RWPE1 (cell line): ENCODE results near the gene PAX9.

Experiments used
- CTCF ChIA-PET: fragments of 350-600 bp; sonication (Branson Sonifier 250); formaldehyde crosslinking; extraction: SDS; loops from one replicate; lab custom pipeline; 2021; lab: Yijun Ruan, JAX
- POLR2A ChIA-PET: fragments of 400-600 bp; formaldehyde crosslinking; extraction: SDS; loops from one replicate; lab custom pipeline; 2020; ENCODE audit warnings: antibody characterized with exemption; ENCODE audit not compliant: low non-redundant PET; lab: Yijun Ruan, JAX
- DNase-seq: peaks from one replicate; pipeline ENCODE4 v3.0.0; 2012; ENCODE audit warnings: low spot score
- H3K27ac ChIP-seq: fragments of 450-650 bp; 2 replicates; pipeline ENCODE4 v1.5.1; 2017
- TF ChIP-seq, protein P1 (sequence below): fragments of 450-650 bp; conservative IDR thresholded peaks from 2 replicates; pipeline ENCODE4 v1.5.1; 2017; ENCODE audit warnings: low read depth, mild to moderate bottlenecking

Gene PAX9

DNA sequence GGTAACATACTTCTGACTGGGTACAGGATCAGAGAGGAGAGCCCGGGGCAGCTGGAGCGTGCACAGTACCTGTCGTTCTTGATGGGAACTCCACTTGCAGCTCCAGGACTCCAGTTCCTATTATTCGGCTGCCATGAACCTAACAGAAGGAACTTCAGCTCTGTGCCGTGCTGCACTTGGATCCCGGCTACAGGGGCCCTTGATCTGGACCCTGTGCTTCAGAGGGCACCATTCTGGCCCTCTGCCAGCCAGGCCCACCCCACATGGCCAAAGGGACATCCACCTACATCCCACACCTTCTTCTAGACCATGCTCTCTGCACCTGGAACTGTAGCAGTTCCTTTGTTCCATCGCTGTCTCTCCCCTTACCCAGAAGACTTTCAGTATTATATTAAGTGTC lies 58.2 kb downstream of the PAX9 start:
- TF ChIP-seq, protein P1, sequence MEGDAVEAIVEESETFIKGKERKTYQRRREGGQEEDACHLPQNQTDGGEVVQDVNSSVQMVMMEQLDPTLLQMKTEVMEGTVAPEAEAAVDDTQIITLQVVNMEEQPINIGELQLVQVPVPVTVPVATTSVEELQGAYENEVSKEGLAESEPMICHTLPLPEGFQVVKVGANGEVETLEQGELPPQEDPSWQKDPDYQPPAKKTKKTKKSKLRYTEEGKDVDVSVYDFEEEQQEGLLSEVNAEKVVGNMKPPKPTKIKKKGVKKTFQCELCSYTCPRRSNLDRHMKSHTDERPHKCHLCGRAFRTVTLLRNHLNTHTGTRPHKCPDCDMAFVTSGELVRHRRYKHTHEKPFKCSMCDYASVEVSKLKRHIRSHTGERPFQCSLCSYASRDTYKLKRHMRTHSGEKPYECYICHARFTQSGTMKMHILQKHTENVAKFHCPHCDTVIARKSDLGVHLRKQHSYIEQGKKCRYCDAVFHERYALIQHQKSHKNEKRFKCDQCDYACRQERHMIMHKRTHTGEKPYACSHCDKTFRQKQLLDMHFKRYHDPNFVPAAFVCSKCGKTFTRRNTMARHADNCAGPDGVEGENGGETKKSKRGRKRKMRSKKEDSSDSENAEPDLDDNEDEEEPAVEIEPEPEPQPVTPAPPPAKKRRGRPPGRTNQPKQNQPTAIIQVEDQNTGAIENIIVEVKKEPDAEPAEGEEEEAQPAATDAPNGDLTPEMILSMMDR, result no peak
- no peak overlapping the region for H3K27ac ChIP-seq
- DNase-seq, result no peak
- ChIA-PET POLR2A (no interaction called here), CTCF (no interaction called here)

DNA sequence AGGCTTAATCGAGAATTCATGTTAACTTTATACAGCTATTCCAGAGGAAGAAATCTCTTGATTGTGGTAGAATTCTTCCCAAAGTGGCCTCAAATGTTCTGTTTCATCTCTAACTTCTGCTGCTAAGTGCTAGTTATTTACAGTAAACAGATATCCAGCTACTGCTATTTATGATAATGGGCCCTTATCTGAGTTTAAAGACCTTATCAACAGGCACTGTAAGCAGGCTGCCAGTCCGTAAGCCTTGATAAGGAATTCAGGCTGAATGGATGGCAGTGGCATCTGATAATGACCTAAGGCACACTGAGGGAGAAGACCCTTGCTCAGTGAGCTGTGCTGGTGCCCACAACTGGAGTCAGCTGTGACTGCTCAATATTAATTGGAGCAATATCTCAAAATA lies 59.0 kb downstream of the PAX9 start:
- H3K27ac ChIP-seq, result no peak overlapping the region
- ChIA-PET CTCF (no interaction called here), POLR2A (no interaction called here)
- TF ChIP-seq, protein P1, result no peak
- no peak for DNase-seq

DNA sequence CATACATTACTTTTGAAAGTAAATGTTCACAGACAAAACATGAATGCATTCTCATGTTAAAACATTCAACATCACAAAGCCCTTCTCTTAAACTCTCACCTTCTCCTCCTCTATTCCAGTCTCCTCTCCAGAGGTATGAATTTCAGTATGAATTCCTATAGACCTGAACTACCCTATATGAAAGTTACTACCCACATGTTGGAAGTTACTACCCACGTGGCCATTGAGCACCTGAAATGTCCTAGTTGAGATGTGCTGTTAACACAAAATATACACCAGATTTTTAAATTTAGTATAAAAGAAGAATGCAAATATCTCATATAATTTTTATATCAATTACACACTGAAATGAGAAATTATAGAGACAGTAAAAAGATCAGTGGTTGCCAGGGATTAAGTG lies 60.2 kb downstream of the PAX9 start:
- no peak overlapping the region for H3K27ac ChIP-seq
- CTCF ChIA-PET, result no interaction called here
- DNase-seq, result no peak
- TF ChIP-seq, protein P1, result no peak
- POLR2A ChIA-PET, result no interaction called here

DNA sequence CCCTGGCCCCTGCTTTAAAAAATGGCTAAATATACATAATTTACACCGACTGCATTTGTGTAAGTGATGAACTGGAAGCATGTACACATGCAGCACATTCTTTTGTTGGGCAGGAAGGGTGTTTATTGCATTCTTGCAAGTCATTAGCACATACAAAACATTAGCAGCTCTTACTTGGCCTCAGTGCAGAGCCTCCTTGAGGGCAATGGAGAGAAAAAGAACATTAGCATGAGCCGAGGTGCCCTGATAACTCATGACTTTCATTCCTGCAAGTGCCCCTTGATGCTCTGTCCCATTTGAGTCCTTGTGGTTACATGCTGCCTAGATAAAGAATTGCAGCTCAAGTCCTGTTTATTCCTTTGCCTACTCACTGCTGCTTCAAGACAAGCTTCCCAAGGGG lies 61.9 kb downstream of the PAX9 start:
- DNase-seq, result no peak
- TF ChIP-seq, protein P1, result no peak
- no peak overlapping the region for H3K27ac ChIP-seq
- POLR2A ChIA-PET, result no interaction called here
- CTCF ChIA-PET, result interaction anchor here (0.7 kb wide), 1 partner anchor 12 kb away, joined by 3 read pairs; no protein-coding TSS in a partner anchor

DNA sequence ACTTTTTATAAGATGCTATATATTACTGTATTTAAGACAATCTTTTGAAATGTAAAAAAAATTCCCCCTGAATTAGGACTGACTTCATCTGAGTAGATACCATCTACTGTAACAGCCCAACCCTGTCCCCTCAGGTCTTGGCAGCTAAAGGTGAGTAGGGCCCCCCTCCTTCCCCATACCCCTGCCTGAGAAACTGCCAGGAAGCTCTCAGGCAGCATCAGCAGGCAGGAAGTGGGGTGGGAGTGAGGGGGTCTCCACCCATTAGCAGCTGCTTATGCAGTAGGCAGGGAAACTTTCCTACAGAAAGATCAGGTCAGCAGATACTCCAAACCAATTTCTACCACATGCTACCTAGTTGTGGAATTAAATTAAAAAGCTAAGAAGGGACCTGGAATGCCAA lies 62.5 kb downstream of the PAX9 start:
- no peak for DNase-seq
- H3K27ac ChIP-seq, result no peak overlapping the region
- TF ChIP-seq, protein P1, result no peak
- ChIA-PET POLR2A (no interaction called here), CTCF (no interaction called here)

DNA sequence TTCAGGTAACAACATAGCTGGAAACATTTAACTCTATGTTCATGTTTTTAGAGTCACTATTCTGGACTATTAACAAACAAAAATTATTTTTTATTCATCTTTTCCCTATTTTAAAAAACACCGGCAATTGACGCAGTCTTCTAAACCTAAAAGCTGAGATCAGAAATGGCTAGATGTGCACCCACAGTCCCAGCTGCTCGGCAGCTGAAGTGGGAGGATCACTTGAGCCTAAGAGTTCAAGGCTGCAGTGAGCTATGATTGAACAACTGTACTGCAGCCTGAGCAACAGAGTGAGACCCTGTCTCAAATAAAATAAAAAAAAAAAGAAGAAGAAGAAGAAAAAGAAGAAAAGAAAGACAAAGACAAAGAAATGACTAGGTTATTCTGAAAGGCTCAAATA lies 64.5 kb downstream of the PAX9 start:
- CTCF ChIA-PET, result no interaction called here
- TF ChIP-seq, protein P1, result no peak
- POLR2A ChIA-PET, result no interaction called here
- no peak for DNase-seq
- H3K27ac ChIP-seq, result no peak overlapping the region
